DOHH2 (cell line): ENCODE measurements around the gene EPHB2.

Source experiments
- CTCF ChIP-seq: fragments of 200-600 bp; sonication (generic); IDR thresholded peaks from one replicate; pipeline ENCODE4 v1.5.1; 2014; ENCODE audit warnings: antibody characterized with exemption, mild to moderate bottlenecking, low read depth, low read length; ENCODE audit not compliant: poor library complexity, severe bottlenecking
- EZH2phosphoT487 ChIP-seq: fragments of 200-600 bp; sonication (generic); IDR thresholded peaks from 2 replicates; pipeline ENCODE4 v1.6.1; 2017; ENCODE audit warnings: borderline replicate concordance, mild to moderate bottlenecking, antibody characterized with exemption, low read length, moderate library complexity, mixed read lengths

GRCh38 chr1:22776035-22776613 is 65.5 kb downstream of the EPHB2 start:
- TF ChIP-seq CTCF (no peak), EZH2phosphoT487 (no peak)
